HEK293T (cell line): Measurements from ENCODE around the gene PPM1H.
"Not testable (repeated sequence)": the region's sequence is repeated elsewhere in the genome, so short reads cannot be mapped to it uniquely, and the experiment has no call there.

Experiments used
- BHLHE40 ChIP-seq: fragments of 450-650 bp; IDR thresholded peaks from 2 replicates; pipeline ENCODE4 v1.6.1; 2016; ENCODE audit warnings: mild to moderate bottlenecking, moderate library complexity, borderline replicate concordance
- FOXK2 ChIP-seq: fragments of 450-650 bp; IDR thresholded peaks from 2 replicates; pipeline ENCODE4 v1.6.1; 2016; ENCODE audit warnings: mild to moderate bottlenecking
- SP1 ChIP-seq: fragments of 450-650 bp; IDR thresholded peaks from 2 replicates; pipeline ENCODE4 v1.6.1; 2017
- SUZ12 ChIP-seq: fragments of 450-650 bp; IDR thresholded peaks from 2 replicates; pipeline ENCODE4 v1.6.1; 2016; ENCODE audit warnings: mild to moderate bottlenecking

DNA sequence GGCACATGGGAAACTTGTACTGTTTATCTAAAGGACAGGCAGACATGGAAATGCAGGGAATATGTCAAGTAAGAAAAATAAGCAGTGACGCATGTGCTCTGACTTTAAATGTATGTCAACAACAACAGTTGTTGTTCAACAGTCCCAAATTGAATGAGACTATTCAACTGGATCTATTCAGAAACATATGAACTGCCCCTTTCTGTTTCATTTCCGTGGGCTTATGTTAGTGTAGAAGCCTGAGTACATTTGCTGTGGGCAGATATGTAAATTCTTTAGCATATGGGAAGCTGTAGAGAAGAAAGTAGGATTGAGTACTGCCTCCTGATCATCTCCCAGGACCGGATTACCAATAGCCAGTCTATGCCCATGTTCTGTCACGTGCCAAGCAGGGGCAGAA, 7.4 kb upstream of the PPM1H start:
- TF ChIP-seq SP1, SUZ12, FOXK2, BHLHE40: not testable (repeated sequence)
